Measurements from ENCODE around the gene NEK7.

DNA sequence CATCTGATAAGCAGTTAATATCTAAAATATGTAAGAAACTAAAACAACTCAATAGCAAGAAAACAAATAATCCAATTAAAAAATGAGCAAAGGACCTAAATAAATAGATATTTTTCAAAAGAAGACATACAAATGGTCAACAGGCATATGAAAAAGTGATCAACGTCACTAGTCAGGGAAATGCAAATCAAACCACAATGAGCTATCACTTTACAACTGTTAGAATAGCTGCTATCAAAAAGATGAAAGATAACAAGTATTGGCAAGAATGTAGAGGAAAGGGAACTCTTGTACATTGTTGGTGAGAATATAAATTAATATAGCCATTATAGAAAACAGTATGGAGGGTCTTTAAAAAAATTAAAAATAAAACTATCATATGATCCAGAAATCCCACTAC lies 40.7 kb upstream of the NEK7 start:
- no peak for TF ChIP-seq EZH2phosphoT487 (IDR thresholded peaks at IDR 0.05; ENCODE audit: insufficient read depth, low read depth)
- TF ChIP-seq EZH2 (IDR thresholded peaks at IDR 0.05; ENCODE audit: insufficient read depth, poor library complexity, severe bottlenecking), result no peak

All from GM23248 (cell line).